Hematopoietic multipotent progenitor cell treated with erythropoietin and hydrocortisone succinate and interleukin-3 and kit ligand, for 8 days (in vitro differentiated cells): ENCODE measurements around the gene REC114.
A peak's percentile ranks its signal among the peaks of the same experiment; 100 is the strongest.

Experiments used
- DNase-seq: peaks from one replicate; pipeline ENCODE4 v3.0.0-alpha.2; 2015

REC114 gene

DNA sequence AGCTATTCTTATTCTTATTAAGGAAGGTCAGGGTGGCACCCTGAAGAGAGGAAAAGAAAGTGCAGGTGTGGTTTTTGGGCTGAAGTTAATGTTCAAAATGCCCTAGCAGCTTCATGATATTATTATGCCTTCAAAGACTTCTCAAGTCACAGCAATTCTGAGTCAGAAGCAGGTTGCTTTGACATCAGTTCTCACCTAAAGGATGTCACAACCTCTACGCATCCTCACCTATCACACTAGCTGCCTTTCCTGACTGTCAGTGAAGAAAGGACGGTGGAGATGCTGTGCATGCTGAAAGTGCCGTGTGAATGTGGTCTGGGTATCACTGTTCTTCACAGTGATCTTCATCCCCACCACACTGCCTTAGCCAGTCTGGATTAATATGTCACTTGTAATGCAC, 140.6 kb downstream of the REC114 start:
- no peak for DNase-seq

DNA sequence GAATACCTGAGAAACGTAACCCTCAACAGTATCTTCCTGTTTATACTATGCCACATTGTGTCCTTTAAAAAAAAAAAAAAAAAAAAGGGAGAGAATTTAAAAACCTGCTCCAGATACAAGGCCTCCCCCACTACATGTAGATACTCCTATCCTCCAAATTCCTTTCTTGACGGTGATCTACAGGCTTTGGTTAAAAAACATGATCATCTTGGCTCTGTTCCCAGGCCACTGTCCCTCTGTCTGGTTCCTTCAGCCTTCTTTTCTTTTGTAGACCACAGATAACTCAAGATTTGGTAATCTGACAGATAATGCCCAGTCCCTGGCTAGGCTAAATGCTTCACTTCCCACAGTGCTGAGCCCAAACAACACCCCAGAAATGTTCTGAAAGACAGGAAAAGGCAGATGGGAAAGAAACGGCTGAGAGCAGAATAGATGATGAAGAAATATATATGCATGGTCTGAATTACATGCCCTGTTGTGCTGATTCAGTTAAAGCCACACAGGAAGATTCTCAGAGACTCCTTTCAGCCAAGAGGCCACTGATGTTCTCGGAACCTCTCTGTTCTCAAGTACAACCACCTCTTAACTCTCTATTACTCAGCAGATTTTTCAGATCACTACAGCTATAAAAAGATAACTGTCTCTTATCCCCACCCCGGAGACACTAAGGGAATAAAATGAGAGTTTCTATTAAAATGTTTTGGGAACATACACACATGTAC, 141.9 kb downstream of the REC114 start:
- peak; percentile 61 for DNase-seq

GRCh38 chr15:73585871-73586654, 143.1 kb downstream of the REC114 start:
- DNase-seq, result no peak

GRCh38 chr15:73589766-73590165, 146.8 kb downstream of the REC114 start:
- no peak for DNase-seq

- no peak for DNase-seq
Measured at GRCh38 chr15:73590263-73590662, 147.3 kb downstream of the REC114 start.

GRCh38 chr15:73593304-73594074, 150.5 kb downstream of the REC114 start:
- peak; percentile 68 for DNase-seq

- no peak for DNase-seq
Measured at GRCh38 chr15:73594109-73594508, 151.1 kb downstream of the REC114 start.

- peak; percentile 72 for DNase-seq
Measured at GRCh38 chr15:73596174-73596573, 153.2 kb downstream of the REC114 start.

- DNase-seq, result no peak
Measured at GRCh38 chr15:73597036-73597638, 154.2 kb downstream of the REC114 start.

GRCh38 chr15:73598530-73599160, 155.7 kb downstream of the REC114 start:
- no peak for DNase-seq

- DNase-seq, result no peak
Measured at GRCh38 chr15:73599934-73600333, 157.0 kb downstream of the REC114 start.

GRCh38 chr15:73600413-73601335, 157.7 kb downstream of the REC114 start:
- DNase-seq, result peak; percentile 26

DNA sequence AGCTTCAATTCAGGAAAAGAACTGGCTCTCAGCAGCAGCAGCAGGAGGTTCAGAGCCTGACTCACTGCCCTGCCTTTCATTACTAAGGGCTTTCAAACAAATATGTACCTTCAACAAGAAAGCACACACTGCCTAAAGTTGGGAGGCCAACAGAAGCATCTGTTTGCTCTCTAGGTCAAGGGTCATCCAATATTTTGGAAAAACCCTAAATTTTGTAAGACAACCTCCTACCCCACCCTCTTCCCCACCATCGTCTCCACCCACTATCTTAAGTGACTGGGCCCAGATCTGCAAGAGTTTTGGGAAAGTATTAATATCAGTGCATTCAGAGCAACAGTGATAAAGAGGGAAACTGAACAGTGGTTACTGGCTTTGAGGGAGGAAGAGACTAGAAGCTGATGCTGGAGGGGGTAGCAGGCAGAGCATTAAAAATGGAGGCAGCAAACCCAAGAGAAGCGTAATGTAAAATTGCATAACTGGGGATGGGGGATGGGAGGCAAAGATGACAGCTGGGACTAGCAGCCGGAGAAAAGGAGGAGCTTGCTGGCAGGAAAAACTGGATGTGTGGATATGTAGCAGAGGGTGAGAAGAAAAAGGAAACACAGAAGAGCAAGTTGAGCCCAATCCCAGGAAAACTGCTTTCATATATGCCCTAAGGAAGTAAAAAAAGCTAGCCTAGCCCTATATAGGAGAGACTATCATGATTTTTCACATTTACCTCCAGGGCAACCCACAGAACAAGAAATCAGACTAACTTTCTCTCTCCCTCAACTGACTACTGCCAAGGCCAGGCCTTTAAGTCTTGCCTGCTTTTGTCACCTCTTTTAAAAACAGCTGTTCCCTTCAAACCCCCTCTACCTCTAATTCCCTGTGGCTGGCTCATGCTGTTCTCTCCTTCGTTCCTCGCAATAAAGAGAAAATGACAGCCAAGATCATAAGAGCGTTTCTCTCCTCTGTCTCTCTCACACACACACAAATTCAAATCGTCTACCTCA, 158.8 kb downstream of the REC114 start:
- DNase-seq, result peak; percentile 29

- DNase-seq, result no peak
Measured at GRCh38 chr15:73602446-73602843, 159.5 kb downstream of the REC114 start.

DNA sequence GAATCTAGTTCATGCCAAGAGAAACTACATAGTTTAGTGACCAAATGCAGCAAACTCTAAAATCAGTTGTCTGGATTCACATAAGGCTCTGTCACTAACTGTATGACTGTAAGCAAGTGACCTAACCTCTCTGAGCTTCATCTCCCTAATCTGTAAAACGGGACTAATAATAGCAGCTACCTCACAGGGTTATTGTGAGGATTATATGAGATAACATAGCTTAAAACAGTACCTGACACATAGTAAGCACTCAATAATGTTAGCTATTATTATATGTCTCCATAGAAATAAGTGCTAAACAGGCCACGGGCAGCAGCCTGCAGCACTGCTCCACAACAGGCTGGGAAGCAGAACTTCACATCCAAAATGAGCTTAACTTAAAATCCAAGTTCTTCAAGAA, 160.0 kb downstream of the REC114 start:
- no peak for DNase-seq

- no peak for DNase-seq
Measured at GRCh38 chr15:73604477-73604876, 161.5 kb downstream of the REC114 start.

GRCh38 chr15:73605759-73606436, 162.9 kb downstream of the REC114 start:
- DNase-seq, result no peak

DNA sequence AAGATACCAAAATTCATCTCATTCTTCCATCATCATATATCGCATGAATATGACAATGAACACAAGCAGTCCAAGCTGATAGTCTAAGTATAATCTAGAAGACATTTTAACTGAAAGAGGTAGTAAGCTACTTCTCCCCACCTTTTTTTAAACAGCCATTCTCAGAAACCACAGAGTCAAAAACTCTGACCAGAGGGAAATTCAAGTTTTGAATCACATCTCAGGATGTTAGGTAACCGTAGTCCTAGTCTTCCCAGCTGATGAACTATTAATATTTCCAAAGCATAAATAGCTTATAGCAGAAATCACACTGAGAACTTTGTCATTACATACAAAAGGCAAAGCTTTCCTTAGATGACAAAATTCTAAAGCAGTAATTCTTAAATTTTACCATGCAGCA, 164.4 kb downstream of the REC114 start:
- DNase-seq, result no peak

GRCh38 chr15:73607843-73608242, 164.9 kb downstream of the REC114 start:
- no peak for DNase-seq

GRCh38 chr15:73608475-73608874, 165.5 kb downstream of the REC114 start:
- no peak for DNase-seq
